B cell (primary cell): Measurements from ENCODE around the gene CCDC88B.

ENCODE experiments used
- CTCF ChIP-seq: fragments of 200-600 bp; IDR thresholded peaks from one replicate; pipeline ENCODE4 v1.8.0; 2022; ENCODE audit warnings: antibody characterized with exemption, mild to moderate bottlenecking
- EZH2 ChIP-seq: IDR thresholded peaks from 2 replicates; pipeline ENCODE4 v1.6.1; 2012; ENCODE audit warnings: borderline replicate concordance, low read depth, mild to moderate bottlenecking, moderate library complexity, low read length; ENCODE audit not compliant: insufficient read depth, poor library complexity, severe bottlenecking

GRCh38 chr11:64379160-64379559 is 39.2 kb downstream of the CCDC88B start:
- TF ChIP-seq CTCF = no peak
- no peak for TF ChIP-seq EZH2
